NCI-H2196 (cell line): ENCODE results near the gene MRPS14.
A peak's percentile ranks its signal among the peaks of the same experiment; 100 is the strongest.
"Not testable (repeated sequence)": the region's sequence is repeated elsewhere in the genome, so short reads cannot be mapped to it uniquely, and the experiment has no call there.

Source experiments
- DNase-seq: peaks from one replicate; lab custom pipeline; 2025; ENCODE audit not compliant: unreplicated experiment; lab: John Stamatoyannopoulos, UW

MRPS14 gene

DNA sequence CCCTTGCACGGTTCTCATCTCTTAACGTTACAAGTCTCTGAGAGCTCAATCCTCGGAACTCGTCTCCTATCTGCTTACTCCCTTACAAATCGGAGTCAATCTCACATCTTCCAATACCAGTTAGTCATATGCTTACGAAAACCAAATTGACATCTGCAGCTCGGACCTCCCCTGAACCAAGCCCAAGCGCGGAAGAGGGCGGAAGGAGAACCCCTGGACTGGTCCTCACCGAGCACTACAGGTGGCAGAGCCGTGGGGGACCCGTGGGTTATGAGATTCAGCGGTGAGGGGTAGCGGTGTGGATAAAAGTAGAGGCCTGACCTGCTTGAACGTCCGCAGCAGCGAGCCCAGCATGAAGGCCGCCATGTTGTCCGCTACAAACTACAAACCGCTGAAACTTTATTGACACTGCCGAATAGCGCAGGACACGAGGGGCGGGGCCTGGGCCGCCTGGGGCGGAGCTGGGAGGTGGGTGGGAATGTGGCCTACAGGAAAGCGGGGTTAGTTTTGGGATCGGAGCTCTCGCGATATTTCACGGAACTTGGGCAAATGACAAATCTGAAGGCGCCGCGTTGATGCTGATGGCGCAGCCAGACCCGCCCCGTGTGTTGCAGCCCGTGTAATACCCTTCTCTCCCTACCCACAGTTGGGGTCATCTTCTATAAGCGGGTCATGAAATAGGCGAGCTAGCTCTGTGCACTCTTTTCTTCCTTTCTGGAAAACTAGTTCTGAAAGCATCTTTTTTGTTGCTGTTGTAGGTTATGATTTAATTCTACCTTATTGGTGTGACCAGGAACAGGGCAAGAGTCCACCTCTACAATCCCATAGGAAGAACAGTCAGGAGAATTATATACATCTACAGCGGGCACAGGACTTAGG, at the start of gene MRPS14:
Gene MRPS14 (minus strand): TSS at position 383 of the 879 bp plus-strand sequence. CDS start 17 bp downstream, at position 366.
- peak; percentile 97 for DNase-seq

DNA sequence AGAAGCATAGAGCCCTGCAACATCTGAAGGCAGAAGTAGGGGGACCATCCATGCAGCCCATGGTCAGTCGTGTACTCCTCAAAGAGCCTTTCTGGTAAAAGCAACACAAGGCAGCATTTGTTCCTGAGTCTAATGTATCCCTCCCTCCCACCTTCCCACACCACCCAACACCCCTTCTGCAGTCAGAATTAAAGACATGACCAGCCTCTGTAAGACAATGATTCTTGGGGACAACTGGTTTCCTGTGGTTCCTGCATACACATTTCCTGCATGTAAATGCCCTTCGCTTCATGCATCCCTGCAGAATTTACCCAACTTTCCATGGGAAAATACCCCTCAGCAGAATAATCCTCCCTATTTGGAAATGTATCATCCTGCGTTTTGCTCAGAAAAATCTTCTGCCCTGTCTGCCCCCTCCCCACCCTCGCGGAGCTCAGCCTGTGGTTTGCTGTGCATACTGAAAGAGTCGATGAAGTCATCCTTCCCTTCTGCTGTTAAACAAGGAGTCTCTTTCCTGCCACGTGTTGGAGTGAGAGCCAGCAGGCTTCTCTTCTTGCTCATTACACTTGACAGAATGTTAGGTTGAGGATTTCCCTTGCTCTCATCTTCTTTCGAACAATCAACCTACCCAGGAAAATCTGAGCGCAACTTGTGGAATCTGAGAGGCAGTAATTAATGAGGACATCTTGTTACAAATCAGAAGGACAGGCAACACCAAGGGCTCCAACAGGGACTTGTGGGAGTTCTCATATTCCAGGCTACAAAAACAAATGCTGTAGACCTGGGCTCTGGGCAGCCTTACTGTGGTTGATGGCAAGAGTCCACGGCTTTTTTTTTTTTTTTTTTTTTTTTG, 49.1 kb upstream of the MRPS14 start:
- no peak for DNase-seq

- DNase-seq: no peak
These were observed 48.2 kb upstream of the MRPS14 start for GRCh38 chr1:175071276-175071943.

GRCh38 chr1:175070818-175071217, 47.6 kb upstream of the MRPS14 start:
- no peak for DNase-seq

DNA sequence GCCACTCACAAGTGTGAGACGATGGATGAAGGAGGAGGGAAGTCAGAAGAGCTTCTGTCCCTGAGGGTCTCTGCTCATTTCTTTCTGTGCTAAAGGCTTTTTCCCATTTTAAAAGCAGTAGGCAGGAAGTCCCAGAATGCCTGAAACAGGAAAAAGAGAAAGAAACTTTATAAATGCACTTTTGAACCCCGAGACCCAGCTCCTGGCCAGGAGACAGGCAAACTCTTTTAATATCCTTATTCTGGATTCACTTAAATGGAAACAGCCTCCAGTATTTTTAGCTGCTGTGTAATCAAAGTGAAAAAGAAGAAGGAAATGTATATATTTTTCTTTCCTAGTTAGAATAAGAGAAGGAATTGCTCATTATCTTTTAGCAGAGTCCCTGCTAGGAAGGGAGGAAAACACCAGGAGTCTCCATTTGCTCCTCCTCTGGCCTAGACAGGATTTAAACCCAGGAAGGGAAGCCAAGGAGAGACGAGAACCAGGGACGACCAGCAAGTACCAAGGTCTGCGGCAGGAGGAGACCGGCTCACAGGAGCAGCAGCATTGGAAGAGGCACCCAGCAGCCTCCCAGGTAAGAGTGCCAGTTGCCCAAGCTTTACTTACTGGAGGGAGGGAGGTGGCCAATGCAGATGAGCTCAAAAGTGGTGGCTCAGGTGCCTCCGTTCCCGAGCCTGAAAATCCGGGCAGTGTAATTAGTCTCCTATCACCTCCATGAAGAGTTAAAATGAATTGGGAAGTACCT, 44.3 kb upstream of the MRPS14 start, which contains the start of gene TNN:
Gene TNN (plus strand): TSS at position 472 of the 745 bp plus-strand sequence. CDS start 9,586 bp downstream, outside the sequence.
- no peak for DNase-seq

DNA sequence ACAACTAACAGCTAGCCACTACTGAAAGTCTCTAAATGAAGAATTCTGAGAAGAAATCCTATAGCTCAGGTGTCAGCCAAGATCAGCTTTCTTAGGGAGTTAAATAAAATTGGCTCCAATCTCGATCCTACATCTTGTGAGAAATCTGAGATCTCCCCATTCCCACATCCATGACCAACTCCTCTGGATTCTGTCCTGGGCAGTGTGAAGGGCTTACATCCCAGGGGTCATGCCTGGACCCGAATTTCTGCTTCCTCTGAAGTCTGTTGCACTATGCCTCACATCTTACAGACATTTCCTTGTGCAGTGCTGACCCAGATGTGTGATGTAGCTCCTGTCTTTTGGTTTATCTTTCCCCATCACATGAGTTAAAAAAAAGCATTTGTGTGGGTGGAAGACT, 39.6 kb upstream of the MRPS14 start:
- DNase-seq: no peak

DNA sequence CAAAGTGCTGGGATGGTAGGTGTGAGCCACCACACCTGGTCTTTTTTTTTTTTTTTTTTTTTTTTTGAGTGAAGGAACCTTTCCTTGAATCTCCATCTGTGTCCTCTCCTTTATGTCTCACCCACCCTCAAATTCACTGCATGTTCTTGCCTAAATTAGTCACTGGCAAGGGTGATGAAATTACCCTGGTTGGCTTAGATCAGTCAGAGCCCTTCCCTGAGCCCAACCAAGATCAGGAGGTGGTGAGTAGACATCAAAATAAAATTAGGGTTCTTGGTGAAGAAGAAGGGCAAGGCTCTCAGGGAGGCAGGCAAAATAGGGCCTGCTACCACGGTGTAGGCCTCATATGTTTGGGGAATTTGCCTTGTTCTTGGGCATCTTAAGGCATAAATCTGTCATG, 39.1 kb upstream of the MRPS14 start:
- no peak for DNase-seq

GRCh38 chr1:175054736-175055135, 31.5 kb upstream of the MRPS14 start:
- no peak for DNase-seq

GRCh38 chr1:175050992-175051391, 27.8 kb upstream of the MRPS14 start:
- no peak for DNase-seq

DNA sequence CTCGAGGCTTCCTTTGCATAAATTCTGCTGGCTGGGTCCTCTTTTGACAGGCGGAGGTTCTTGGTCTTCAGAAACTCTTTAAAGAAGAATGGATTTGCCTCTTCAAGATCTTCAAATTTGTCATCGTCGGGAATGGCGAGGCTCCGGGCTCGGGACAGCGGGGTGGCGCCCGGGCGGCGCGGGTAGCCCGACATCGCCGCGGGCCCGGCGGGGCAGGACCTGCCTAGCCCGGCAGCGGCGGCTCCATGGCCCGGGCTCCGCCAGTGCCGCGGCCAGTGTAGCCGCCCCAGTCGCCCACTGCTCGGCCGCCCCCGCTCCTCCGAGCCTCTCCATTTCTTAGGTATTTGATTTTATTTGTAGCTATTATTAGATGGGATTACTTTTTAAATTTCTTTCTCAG, 22.3 kb upstream of the MRPS14 start:
- DNase-seq: no peak

GRCh38 chr1:175045097-175045496, 21.9 kb upstream of the MRPS14 start:
- no peak for DNase-seq

DNA sequence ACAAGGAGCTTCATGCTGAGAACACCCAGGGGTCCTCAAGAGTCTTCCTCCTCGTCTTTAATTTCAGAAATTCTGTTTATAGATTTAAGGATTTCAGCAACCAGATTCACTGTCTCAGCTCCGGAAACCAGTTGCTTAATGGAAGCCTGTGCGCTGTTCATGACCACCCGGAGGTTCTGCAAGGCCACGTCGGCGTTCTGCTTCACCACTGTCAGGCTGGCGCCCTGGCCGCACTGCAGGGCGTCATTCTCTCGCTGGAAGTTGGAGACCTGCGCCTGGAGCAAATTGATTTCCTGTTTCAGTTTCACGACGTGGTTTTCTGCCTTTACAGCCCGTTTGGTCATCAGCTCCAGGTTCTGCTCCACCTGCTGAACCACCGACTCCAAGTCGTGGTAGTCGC, 21.4 kb upstream of the MRPS14 start:
- DNase-seq: not testable (repeated sequence)

- DNase-seq: no peak
These were observed 20.6 kb upstream of the MRPS14 start for GRCh38 chr1:175043824-175044223.

GRCh38 chr1:175042650-175043049, 19.4 kb upstream of the MRPS14 start:
- DNase-seq: no peak

DNA sequence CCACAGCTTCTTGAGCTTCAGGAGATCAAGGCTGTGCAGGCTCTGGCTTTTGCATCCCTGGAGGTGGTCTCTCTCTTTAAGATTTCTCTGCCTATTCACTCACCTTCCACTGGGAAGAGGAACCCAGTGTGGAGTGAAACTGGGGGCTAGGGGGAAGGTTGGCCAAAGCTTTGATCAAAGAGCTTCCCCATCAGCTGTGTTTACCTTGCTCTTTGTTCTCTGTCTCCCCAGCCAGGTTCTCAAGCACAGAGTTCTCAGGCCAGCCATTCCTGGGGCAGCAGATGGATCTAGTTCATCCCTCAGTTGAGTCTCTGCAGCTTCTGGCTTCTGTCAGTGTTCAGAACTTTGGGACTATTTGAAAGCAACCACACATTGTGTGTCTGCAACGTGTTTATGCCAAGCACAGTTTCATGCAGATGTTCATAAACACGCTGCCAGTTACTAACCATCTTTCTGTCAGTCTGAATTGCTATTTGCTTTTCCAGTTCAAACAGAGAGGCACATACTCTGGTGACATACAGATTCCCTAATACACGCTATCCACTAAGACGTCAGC, 17.2 kb upstream of the MRPS14 start:
- DNase-seq: no peak

DNA sequence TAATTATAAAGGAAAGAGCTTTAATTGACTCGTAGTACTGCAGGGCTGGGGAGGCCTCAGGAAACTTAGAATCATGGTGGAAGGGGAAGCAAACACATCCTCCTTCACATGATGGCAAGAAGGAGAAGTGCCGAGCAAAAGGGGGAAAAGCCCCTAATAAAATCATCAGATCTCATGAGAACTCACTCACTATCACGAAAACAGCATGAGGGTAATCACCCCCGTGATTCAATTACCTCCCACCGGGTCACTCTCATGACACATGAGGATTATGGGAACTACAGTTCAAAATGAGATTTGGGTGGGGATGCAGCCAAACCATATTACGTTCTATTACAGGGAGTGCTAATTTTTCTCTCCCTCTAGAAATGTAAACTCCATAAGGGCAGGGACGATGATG, 14.2 kb upstream of the MRPS14 start:
- DNase-seq: no peak

- no peak for DNase-seq
These were observed 13.3 kb upstream of the MRPS14 start for GRCh38 chr1:175036476-175036875.

DNA sequence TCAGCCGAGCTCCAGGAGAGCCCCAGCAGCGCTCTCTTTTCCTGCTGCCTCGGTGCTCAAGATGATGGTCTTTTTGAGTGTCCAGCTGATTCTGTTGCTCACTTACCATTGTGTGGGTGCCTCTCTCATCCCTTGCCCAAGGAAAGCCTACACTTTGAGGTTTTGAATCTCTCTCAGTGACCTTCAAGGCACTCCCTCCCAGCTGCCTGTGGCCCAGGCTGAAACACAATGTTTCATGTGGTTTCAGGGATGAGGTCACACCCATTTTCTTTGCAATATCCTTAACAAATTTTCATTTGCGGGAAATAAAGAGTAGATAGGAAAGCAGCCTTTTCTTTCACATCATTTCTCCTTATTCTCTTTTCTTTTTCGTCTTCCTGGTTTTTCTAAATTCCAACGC, 12.6 kb upstream of the MRPS14 start:
- DNase-seq: no peak

DNA sequence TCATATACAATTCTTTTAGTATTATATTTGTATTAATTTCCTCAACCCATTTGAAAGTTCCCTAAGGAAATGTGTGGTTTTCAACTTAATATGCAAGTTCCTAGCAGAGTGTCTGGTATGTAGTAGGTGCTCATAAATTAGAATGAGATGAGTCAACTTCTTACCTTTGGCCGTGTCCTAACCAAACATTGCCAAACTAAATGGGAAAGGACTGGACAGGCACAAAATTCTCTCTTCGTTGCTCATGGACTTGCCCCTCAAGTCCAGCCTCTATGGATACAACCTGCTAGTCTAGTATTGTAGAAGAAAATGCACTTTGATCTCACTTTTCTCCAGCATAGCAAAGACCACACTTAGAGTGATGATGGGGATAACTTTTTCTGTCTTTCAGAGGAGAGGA, 11.6 kb upstream of the MRPS14 start:
- DNase-seq: no peak

- DNase-seq: no peak
These were observed 10.7 kb upstream of the MRPS14 start for GRCh38 chr1:175033953-175034352.
